Medulla oblongata (tissue), 1 donor: ENCODE data around the gene ZMIZ2.
"Not testable (repeated sequence)": the region's sequence is repeated elsewhere in the genome, so short reads cannot be mapped to it uniquely, and the experiment has no call there.

Source experiments
- DNase-seq: peaks from one replicate; pipeline ENCODE4 v3.0.0-alpha.2; 2015; ENCODE audit errors: extremely low spot score

Gene ZMIZ2

GRCh38 chr7:44769776-44770294, 21.2 kb downstream of the ZMIZ2 start:
- peak; percentile 21 for DNase-seq

- DNase-seq = no peak
Observed at GRCh38 chr7:44771358-44771757, 22.7 kb downstream of the ZMIZ2 start.

GRCh38 chr7:44772440-44772839, 23.8 kb downstream of the ZMIZ2 start:
- no peak for DNase-seq

- DNase-seq = no peak
Observed at GRCh38 chr7:44772867-44773266, 24.2 kb downstream of the ZMIZ2 start.

- not testable (repeated sequence) for DNase-seq
Observed at GRCh38 chr7:44774486-44774885, 25.8 kb downstream of the ZMIZ2 start.

- DNase-seq = no peak
Observed at GRCh38 chr7:44775383-44776107, 26.9 kb downstream of the ZMIZ2 start.

- DNase-seq = no peak
Observed at GRCh38 chr7:44776211-44776610, 27.6 kb downstream of the ZMIZ2 start.

- DNase-seq = no peak
Observed at GRCh38 chr7:44782460-44782859, 33.8 kb downstream of the ZMIZ2 start.

- no peak for DNase-seq
Observed at GRCh38 chr7:44783407-44783806, 34.8 kb downstream of the ZMIZ2 start.

GRCh38 chr7:44784364-44784763, 35.7 kb downstream of the ZMIZ2 start:
- DNase-seq = no peak

- DNase-seq = not testable (repeated sequence)
Observed at GRCh38 chr7:44785218-44785617, 36.6 kb downstream of the ZMIZ2 start.

- no peak for DNase-seq
Observed at GRCh38 chr7:44787041-44787440, 38.4 kb downstream of the ZMIZ2 start.

GRCh38 chr7:44787762-44788161, 39.1 kb downstream of the ZMIZ2 start:
- DNase-seq = no peak

GRCh38 chr7:44789990-44790389, 41.3 kb downstream of the ZMIZ2 start:
- no peak for DNase-seq

- DNase-seq = no peak
Observed at GRCh38 chr7:44791278-44792219, 42.9 kb downstream of the ZMIZ2 start.

- no peak for DNase-seq
Observed at GRCh38 chr7:44793919-44794318, 45.3 kb downstream of the ZMIZ2 start.

- DNase-seq = no peak
Observed at GRCh38 chr7:44794331-44794730, 45.7 kb downstream of the ZMIZ2 start.

GRCh38 chr7:44796034-44796503, 47.4 kb downstream of the ZMIZ2 start:
- no peak for DNase-seq

- DNase-seq = peak; percentile 97
Observed at GRCh38 chr7:44796504-44797328, 48.1 kb downstream of the ZMIZ2 start, which contains the start of gene PPIA. PPIA (plus strand) TSS chr7:44796681; CDS start chr7:44796725, 44 bp downstream.

GRCh38 chr7:44797329-44798258, 48.9 kb downstream of the ZMIZ2 start:
- peak; percentile 96 for DNase-seq
